Activated T-cell treated with anti-CD3 and anti-CD28 coated beads, Interleukin-2, amount 50 U/mL, for 48 hours (primary cell): ENCODE measurements around the gene PDLIM4.

Experiments
- DNase-seq, 2 experiments: peaks; one replicate each; pipeline ENCODE4 v3.0.0-alpha.2; 2020

The PDLIM4 gene

DNA sequence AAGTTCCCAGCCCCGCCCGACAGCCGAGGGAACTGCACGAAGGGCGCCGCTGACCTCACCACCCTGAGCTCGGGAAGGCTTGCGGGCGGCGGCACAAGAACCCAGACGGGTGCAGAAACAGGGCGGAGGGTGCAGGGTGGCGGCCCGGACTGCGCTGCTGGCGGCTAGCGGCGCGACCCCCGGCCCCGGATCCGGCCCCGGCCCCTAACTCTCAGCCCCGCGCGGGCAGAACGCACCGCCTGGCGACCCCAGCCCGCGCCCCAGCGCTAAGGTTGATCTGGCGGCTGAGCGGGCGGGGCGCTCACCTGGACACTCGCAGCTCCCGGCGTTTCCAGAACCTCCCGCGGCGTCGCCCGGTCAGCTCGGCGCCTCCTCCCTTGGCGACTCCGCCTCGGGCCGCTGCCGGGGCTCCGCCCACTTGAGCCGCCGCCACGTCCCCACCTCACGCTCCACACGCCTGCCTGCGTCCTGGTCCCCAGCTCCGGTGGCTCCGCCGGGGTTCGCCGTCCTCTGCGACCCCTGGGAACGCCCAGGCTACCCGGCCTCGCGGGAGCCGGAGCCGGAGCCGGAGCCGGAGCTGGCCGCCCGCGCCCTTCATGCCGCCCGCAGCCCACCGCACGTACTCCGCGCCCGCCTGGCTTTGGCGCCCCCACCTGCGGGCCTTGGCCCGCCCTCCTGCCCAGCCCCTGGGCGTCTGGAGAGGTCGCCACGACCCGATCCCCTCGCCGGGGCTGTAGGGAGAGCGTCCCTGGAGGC is 29.8 kb upstream of the PDLIM4 start, which contains the start of gene P4HA2:
Gene P4HA2 (minus strand): TSS at position 369 of the 756 bp plus-strand sequence. CDS start 9,227 bp downstream, outside the sequence.
- DNase-seq, result peak; percentile 65 to 76

DNA sequence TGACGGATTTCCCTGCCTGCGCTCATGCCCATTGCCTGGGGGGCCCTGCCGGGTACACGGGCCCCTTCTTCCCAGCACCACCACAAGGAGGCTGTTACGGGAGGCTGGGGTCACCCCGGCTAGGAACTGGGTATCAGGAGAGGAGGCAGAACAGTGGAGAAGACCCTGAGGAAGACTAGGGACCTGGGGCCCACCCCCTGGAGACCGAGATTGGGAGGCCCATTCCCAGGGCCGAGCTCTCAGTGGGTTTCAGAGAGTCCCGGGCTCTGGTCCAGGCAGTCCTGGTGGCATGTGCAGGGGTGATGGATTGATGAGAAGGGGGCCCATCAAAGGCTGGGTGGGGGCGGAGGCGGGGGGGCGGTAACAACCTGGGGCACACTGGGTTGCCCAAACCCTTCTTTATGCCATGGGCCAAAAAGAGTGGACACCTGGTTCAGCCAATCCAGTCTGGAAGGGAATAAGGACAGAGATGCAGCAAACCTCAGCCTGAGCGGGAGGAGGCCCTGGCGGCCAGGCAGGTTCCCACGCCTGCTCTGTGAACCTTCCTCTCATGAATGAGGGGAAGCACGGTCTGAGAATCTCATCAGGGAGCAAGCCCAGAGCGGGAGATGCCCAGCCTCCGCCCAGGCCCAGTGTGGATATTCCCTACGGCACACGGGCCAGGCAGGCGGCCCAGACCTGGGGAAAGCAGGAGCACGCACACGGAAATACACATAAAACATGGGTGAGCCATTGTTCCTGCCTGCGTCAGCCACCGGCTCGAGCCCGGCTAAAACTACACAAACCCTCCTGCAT is 29.1 kb upstream of the PDLIM4 start:
- no peak for DNase-seq

- DNase-seq, result no peak
Measured at GRCh38 chr5:132229236-132229635, 28.3 kb upstream of the PDLIM4 start.

DNA sequence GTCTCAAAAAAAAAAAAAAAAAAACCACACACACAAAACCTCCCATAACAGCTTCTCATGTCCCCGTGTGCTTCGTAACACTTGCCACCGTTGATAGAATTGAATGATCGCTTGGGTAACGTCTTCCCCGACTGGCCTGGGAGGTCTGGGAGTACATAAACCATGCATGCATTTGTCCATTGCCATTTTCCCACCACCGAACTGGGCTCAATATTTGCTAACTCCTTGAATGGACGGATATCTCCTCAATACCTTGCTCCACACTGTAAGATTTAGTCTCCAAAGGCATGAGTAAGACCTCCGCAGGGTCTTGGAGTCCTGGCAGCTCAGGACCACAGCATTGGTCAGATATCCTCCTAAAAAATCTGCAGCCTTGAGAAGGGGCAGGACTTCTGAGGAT is 26.6 kb upstream of the PDLIM4 start:
- no peak for DNase-seq

- DNase-seq, result no peak
Measured at GRCh38 chr5:132232465-132232864, 25.0 kb upstream of the PDLIM4 start.

DNA sequence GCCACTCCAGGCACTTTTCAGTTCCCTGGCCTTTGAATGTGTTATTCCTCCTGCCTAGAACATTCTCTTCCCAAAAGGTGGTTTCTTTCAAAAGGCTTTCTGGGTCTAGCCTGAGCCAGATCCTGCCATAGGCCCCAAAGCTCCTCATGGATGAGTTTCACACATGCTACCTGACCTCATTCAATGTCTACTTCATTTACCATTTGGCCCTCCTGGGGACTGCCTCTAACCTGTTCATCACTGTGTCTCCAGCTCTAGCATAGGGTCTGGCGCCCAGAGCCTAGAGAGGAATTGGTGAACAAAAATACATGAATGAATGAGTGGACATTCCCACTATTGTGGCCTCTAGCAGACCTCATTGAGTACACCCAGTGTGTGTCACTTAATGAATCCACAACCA is 24.4 kb upstream of the PDLIM4 start:
- DNase-seq, result no peak

- no peak for DNase-seq
Measured at GRCh38 chr5:132233811-132234683, 23.4 kb upstream of the PDLIM4 start.

- DNase-seq, result no peak
Measured at GRCh38 chr5:132234684-132235062, 22.8 kb upstream of the PDLIM4 start.

DNA sequence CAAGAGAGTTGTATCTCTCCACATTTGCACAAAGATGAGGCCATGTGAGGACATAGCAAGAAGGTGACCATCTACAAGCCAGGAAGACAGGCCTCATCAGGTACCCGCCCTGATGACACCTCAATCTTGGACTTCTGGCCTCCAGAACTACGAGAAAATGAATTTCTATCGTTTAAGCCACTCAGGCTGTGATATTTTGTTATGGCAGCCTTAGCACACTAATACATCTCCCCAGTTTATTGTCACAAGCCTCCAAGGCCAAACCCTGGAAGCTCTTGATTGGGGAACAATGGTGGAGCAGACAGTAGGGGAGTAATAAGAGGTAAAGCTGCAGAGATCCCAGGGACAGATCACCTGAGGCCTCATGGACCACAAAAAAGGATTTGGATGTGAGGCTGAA is 22.2 kb upstream of the PDLIM4 start:
- no peak for DNase-seq

- peak in 1 of 2 experiments; percentile 15 for DNase-seq
Measured at GRCh38 chr5:132237141-132237540, 20.4 kb upstream of the PDLIM4 start.

DNA sequence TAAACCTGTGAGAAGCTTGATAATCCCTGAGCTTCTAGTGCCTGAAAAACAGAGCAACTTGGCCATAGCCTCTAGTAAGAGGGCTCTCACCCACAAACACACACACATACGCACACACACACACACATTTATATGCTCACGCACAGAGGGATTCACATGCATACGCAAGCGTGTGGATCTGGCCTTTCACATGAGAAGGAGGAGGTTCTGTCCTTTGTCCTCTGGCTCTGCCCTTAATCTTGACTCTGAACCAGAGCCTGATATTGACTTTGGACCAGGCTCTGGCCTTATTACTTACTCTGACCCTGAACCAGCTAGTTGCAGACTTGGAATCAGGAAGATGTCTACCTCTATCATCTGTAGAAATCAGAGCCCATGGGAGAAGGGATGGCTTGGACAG is 19.8 kb upstream of the PDLIM4 start:
- DNase-seq, result peak in 1 of 2 experiments; percentile 16

DNA sequence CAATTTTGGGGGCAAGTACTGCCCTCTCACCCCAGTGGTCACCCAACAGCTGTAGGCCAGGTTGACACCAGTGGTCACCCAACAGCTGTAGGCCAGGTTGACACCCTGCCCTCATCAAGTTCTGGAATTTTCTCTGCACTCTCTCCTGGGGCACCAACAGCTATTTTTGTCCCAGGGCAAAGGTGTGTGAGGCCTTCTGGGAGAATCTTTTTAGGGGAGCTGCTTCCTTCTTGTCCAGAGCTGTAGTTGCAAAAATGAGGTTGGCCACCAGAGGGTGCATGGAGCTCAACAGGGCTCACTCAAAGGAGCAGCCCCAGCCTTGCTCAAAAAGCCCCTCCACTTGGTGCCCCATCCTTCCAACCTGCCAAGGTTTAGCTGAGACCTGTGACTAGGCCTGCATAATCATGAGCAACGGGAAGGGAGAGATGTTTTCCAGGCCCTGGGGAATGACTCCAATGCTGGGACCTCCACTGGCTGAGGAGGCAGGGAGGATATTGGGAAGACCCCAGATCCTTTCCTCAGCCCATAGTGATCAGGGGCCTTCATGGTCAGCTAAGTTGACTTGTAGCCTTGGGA is 19.2 kb upstream of the PDLIM4 start:
- DNase-seq, result peak; percentile 90

DNA sequence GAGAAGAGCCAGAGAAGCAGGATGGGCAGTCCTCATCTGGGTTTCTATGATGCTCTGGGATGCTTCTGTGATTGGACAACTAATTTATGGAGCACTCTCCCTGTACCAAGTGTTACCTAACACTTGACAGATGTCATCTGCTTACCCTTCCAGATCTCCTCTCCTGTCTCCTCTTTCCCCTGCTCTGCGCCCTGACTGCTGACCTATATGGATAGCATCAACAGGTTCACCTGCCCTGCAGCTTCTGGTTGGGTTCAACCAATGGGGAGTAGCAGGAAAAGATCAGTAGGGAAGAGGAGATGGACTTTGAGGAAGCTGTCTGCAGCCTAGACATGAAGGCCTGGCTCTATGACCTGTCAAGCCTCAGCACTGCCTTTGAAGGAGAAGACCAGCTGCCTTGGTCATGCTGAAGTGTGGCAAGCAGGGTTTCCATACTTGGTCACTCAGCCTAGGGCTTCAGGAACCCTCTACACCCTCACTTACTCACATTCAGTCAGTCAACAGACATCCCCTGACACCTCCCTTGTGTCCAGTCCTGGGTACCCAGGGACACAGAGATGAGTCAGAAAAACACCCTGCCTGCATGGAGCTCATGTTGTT is 18.5 kb upstream of the PDLIM4 start:
- DNase-seq, result peak in 1 of 2 experiments; percentile 9

GRCh38 chr5:132239776-132240175 is 17.7 kb upstream of the PDLIM4 start:
- DNase-seq, result peak in 1 of 2 experiments; percentile 4

DNA sequence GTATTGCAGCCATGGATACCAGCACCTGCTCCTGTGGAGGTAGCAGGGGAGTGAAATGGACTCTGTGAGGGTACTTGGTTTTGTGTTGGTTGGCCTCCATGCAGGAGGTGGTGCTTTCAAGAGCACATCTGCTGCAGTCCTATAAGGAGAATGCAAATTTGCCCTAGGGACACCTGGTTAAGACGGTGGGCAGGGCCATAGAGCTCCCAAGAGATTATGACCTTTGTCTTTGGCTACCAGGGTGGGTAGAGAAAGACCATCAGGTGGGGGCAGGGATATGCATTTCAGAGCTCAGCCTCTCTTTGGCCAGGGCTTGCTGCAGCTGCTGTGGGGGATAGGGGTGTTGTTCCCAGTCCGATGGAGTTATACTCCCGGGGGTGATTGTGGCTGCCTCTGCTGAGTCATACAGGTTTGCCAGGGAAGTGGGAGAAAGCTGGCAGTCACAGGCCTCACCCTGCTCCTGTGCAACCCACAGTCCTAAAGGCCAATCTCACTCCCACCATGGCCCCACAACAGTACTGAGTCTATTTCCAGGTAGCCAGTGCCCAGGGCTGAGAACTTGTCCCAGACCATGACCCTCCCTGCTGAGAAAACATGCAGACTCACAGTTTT is 14.0 kb upstream of the PDLIM4 start:
- peak; percentile 1 to 10 for DNase-seq

DNA sequence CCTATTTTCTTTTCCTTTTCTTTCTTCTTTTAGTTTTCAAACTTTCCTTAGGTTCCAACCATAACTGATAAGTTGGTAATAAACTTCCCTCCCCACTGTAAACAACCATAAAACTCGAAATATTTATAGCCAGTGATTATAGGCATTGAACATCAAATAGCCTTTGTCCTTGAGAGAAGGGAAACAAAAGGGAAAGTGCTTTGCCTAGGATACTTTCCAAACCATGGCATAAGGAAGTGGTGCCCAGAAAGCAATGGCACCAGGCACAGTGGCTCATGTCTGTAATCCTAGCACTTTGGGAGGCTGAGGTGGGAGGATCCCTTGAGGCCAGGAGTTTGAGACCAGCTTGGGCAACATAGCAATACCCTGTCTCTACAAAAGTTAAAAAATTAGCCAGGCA is 11.9 kb upstream of the PDLIM4 start:
- DNase-seq, result no peak

- DNase-seq, result no peak
Measured at GRCh38 chr5:132246806-132247205, 10.7 kb upstream of the PDLIM4 start.

GRCh38 chr5:132250547-132250946 is 6.9 kb upstream of the PDLIM4 start:
- DNase-seq, result no peak

DNA sequence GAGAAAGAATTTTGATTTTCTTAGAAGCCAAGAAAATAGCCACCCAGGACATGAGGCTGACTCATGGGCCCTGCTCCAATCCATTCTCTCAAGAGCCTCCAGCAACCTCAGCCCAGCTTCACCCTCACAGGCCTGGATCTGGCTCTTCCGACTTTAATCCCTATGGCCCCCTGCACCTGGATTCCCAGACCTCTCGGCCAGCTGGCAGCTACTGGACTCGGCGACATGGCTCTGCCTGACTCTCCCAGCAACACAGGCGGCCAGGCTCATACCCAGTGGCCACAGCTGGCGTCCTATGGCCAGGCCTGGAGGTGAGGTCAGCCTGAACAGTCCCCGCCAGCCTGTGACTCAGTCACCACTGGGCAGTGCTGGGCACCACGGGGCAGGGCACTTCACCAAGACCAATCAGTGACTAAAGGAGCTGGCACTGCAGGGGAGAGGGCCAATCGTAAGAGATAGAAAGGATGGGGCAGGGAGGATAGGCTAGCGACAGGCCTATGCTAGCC is 6.2 kb upstream of the PDLIM4 start:
- DNase-seq, result peak; percentile 6 to 7

GRCh38 chr5:132253008-132253441 is 4.5 kb upstream of the PDLIM4 start:
- DNase-seq, result peak; percentile 4 to 11
